Activated CD4-positive, CD25-positive, alpha-beta regulatory T cell treated with anti-CD3 and anti-CD28 coated beads, Interleukin-2, amount 50 U/mL, for 16 hours (primary cell): ENCODE measurements around the gene NBAS.
"Not testable (repeated sequence)": the region's sequence is repeated elsewhere in the genome, so short reads cannot be mapped to it uniquely, and the experiment has no call there.

ENCODE experiments used
- DNase-seq: peaks from one replicate; pipeline ENCODE4 v3.0.0-alpha.2; 2020; ENCODE audit warnings: low read depth, low spot score

NBAS gene

DNA sequence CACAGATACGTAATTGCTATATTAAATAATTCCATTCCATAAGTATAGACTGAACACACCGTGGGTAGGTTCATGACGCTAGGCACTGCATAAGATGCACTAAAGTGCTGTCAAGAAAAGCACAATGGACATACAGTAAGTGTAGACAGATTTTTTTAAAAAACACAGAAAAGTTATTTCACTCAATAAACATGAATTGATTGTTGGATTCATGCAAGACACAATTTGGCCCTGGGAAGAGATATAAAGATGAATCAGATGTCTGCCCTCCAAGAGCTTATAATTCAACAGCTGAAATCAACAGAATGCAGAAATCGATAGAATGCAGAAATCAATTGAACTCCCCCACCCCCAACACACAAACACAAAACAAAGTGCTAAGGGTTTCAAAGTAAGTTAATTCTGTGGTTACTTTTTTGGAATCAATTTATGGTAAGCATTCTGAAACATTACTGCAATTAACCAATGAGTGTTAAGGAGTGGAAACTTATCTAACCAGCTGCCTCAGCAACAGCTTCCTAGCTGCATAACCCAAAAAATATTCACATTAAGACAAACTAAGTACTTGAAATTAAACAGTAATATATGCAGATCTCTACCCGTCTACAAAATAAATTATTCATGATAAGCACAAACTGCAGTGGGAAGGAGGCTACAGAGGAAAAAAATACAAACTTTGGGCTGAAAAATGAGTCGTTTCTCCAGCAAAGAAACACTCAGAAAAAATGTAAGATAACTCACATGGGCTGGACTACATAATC lies 1.6 kb downstream of the NBAS start:
- DNase-seq: no peak

GRCh38 chr2:15557887-15558311 lies 3.2 kb downstream of the NBAS start:
- DNase-seq: no peak

DNA sequence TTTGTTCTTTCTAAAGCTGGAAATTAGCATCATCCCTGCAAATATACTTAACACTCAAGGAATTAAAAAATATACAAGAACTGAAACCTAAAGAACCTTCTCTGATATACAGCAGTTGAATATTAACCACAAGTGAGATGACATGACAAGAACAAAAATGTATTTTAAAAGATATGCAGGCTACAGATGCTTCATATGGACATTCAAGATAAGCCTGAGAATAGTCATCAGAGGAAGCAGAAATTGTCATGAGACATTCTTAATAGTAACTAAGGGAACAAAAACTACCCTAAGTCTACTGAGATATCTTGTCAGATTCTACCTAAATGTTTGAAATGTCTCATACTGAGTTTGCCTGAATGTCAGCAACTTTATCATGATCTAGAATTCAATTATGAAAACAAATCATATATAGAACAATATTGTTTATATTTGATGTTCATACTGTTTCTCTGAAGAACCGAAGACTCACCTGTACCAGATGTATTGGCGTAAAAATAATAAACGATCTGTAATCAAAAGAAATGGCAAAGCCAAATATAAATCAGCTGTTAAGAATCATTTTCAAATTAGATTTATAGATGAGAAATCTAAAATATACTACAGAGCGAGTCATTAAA lies 4.7 kb downstream of the NBAS start:
- DNase-seq: no peak

- no peak for DNase-seq
These were observed 5.4 kb downstream of the NBAS start for GRCh38 chr2:15555760-15556193.

DNA sequence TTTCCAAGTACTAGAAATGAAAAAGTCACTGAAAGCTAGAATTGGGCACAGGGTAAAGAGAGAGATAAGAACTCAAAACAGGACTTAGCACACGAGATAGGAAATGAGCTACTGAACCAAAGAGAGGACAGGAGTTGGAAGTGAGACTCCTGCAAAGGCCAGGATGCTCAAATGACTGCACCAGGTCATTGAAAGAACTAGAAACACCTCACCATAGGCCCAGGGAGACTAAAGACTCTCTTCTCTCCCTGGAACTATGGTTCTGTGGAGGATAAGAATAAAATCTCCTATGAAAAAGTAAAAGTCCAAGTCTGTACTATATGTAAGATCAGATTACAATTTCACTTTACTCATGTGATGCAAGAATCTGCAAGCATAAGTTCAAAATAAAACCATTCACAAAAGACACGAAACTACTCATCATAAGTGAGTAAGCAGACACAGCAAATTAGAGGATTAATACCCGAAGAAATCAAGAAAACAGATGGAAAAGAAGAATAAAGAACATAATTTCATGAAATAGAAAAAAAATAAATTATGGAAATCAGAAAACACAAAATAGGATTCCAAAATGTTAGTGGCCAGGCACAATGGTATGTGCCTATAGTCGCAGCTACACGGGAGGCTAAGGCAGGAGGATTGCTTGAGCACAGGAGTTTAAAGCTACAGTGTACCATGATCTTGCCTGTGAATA lies 6.5 kb downstream of the NBAS start:
- no peak for DNase-seq

- no peak for DNase-seq
These were observed 7.2 kb downstream of the NBAS start for GRCh38 chr2:15553951-15554350.

- no peak for DNase-seq
These were observed 7.6 kb downstream of the NBAS start for GRCh38 chr2:15553519-15553918.

DNA sequence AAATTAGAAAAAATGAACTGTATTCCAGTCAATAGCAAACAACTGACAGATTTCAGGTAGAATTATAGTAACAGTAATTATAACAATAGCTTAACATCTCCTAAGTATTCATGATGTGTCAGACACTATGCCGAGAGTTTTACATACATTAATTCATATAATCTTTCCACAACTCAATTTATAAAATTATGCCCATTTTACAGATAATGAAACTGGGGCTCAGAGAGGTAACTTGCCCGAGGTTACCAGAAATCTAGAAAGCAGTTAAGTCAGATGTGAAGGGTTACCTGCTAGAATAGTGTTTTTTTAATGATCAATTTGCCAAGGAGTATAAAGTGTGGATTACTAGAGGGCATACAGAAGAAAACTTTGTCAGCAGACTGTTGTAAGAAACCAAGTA lies 12.2 kb downstream of the NBAS start:
- no peak for DNase-seq

DNA sequence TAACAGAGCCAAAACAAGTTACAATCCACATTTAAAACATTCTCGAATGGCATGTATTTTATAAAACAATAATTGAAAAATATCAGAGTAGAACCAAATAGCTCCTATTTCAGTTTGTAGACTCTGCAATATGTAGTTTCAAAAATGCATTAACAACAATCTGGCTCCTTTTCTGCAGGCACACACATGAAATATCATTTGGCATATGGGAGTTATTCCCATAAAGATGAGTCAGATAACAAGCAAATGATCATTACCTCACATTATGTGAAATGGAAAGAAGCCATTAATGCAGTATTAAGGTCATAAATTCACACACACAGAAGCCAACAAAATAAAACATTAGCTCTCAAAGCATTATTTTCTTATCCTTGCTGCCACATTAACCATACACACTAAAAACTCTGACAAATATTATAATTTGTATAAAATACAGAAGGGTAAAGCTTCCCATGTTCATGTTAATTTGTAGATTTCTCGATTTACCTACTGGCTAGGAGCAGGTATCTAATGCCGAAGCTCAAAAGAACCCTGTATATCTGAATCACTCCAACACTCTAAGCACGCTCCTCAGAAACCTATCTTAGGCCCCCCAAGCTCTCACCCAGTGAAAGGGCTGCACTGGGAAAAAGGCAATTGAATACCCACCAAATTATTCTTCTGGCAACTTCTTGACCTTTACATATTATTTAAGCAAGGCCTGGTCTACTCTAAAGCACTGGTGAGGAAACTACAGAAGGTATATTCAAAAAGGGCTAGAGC lies 13.8 kb downstream of the NBAS start:
- no peak for DNase-seq

GRCh38 chr2:15546297-15547098 lies 14.6 kb downstream of the NBAS start:
- DNase-seq: no peak

DNA sequence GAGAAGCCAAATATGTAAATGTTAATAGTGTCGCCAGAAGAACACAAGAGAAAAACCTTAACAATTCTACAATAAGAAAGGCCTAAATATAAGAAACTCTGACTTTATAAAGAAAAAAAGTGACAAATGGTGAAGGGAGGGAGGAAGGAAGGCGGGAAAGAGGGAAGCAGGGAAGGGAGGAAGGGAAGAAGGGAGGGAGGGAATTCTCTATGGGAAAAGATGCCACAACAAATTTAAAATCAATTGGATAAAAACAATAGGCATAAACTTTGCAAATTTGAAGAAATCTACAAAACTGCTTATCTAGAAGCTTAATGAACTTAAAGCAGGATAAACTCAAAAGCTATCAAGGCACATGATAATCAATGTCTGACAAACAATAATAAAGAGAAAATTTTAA lies 16.9 kb downstream of the NBAS start:
- no peak for DNase-seq

DNA sequence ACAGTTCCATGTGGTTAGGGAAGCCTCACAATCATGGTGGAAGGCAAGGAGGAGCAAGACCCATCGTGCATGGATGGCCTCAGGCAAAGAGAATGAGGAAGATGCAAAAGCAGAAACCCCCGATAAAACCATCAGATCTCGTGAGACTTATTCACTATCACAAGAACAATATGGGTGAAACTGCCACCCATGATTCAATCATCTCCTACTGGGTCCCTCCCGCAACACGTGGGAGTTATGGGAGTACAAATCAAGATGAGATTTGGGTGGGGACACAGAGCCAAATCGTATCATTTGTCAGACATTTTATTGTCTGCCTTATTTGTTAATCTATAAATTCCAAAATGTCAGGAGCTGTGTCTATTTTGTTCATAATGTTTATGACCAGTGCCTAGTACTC lies 17.6 kb downstream of the NBAS start:
- DNase-seq: no peak

- DNase-seq: no peak
These were observed 18.1 kb downstream of the NBAS start for GRCh38 chr2:15543053-15543452.

- DNase-seq: not testable (repeated sequence)
These were observed 18.9 kb downstream of the NBAS start for GRCh38 chr2:15542269-15542668.

GRCh38 chr2:15540523-15540922 lies 20.6 kb downstream of the NBAS start:
- DNase-seq: not testable (repeated sequence)

DNA sequence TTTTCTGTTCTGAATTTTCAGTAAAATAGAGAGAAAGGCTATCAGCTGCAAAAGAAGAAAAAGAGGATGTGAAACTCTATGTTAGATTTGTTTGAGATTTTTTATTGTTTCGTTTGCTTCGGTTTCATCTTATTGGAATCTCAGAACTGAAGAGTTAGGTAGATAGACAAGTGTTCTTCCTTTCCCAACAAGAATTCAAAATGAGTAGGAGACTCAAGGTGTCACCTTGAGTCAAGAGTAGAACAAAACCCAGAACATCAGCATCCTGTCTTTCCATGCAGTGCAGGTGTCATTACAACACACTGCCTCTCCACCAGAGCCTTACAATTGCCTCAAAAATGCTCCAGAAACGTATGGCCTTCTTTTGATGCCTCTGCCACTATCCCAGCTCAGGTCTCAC lies 21.1 kb downstream of the NBAS start:
- DNase-seq: no peak

DNA sequence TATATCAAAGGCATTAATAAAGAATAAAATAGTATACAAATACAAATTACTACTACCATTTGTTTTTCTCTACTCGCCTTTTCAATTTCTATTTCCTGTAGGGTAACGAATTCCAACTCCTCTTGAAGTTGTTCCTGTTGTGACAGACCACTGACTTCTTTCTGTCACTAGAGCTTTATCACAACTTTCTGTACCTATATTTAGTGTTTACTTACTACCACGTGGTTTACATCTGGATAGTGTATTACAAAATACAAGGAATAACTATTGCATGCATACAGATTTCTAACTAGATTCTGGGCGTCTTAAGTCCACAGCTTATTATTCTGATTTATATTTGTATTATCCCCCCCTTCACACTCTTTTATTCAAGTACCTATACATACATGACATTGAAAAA lies 22.3 kb downstream of the NBAS start:
- no peak for DNase-seq

GRCh38 chr2:15533860-15534480 lies 27.2 kb downstream of the NBAS start:
- no peak for DNase-seq

- DNase-seq: no peak
These were observed 28.1 kb downstream of the NBAS start for GRCh38 chr2:15532996-15533395.

DNA sequence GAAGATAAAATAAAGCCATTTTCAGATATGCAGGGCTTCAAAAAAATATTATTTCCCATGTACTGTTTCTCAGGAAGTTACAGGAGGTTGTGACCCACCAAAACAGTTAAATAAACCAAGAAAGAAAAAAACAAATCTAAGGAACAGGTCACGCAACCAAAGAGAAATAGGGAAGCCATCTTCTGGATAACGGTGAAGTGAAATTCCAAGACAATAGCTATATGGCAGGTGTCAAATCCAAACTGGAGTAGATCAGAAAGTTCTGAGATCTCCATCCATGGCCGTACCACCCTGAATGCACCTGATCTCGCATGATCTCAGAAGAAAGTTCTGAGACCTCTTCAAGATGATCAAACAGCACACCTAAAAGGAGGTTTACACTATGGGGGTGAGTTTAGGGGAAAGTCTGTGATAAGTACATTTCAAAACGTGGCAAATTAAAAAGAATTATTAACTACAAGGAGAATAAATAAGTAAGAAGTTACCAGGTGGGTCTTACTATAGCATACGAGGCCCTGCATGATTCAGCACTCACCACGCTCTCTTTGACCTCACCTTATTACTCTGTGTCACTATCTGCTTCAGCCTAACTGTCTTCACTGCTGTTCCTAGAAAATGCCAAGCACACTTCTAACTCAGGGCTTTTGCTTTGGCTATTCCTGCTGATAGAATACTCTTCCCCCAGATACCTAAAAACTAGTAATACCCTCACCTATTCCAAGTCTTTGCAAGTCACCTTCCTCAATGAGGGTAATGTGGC lies 29.9 kb downstream of the NBAS start:
- DNase-seq: no peak
